GM12892 (cell line): ENCODE data around the gene COPS7A.

ENCODE experiments used
- POLR2A ChIP-seq: IDR thresholded peaks from 2 replicates; pipeline ENCODE4 v1.6.1; 2011; ENCODE audit warnings: low read depth, low read length, control low read depth
- POLR2AphosphoS5 ChIP-seq: IDR thresholded peaks from 2 replicates; pipeline ENCODE4 v1.6.1; 2011; ENCODE audit warnings: low read depth, low read length, control low read depth

DNA sequence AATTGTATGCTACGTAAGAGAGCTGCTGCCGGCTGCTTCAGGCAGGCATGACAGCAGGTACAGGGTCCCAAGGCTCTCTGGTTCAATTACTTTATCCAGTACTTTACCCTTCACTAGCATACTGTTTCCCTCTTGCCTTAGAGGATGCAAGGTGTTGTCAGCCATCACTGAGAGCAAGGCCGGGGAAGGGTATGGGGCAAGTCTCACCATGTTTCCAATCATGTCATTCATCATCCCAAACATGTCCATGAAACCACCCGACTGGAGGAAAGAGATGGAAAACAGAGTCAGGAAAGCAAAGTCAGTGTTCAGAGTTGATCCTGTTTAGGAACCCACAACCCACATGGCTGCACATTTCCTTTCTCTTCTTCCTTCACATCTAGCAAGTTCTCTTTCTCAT lies 26.7 kb downstream of the COPS7A start:
- TF ChIP-seq POLR2A, result no peak
- TF ChIP-seq POLR2AphosphoS5, result no peak
